ENCODE measurements around the gene SPAG9. TPM values are rescaled to one million over a fixed set of nuclear protein-coding genes. Genes with fewer than 3 reads are reported as not detected.

The SPAG9 gene
- total RNA-seq, 4 donors from 2014 or later: 117 to 240 (median 154) TPM

DNA sequence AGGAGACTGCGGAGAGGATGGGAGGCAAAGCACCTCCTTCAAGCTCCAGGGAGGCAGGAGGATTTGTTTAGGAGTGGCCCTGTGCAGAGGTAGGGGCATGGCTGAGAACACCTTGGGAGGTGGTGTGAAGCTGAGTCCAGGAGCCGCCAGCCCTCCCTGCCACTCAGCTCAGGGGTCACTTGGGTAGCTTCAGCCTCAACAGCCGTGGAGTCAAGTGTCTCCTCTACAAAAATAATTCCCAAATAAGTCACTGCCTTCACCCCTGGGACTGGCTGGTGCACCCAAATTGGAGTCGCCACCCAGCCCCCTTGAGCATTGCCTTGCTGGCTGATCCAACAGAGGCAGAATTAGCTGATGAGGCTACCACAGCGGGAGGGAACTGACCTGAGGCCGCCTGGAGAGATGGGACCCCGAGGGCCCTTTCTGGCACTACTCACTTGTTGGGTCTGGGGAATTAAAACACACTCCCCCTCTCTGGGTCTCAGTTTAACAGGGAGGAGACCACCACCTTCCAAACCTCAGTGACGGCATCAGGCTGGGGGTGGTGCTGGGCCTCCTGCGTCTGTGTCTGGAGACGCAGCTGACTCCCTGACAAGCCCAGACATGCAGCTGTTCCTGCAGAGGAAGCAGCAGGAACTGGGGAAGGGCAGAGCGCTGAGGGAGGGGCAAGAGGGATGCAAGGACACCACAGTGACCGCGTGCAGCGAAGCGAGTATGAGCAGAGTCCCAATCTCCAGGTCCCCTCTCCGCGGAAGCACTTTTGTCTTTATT, 166.7 kb downstream of the SPAG9 start:
- H3K36me3 ChIP-seq: no peaks in the 10 kb centered on the region
- H3K27ac ChIP-seq: peak overlapping the region; percentile 50 to 86 (median 64)
- intact Hi-C loops (cut with DNase I): loop anchor here (5.0 to 10.0 kb wide), 2 partner anchors 107 to 169 kb away; no protein-coding TSS in a partner anchor
- peak; percentile 67 for DNase-seq
- H3K9me3 ChIP-seq: no peaks in the 10 kb centered on the region
- peaks cover 22 to 54% of the 10 kb centered on the region in 2 donors for H3K4me1 ChIP-seq
- TF ChIP-seq, protein P1, sequence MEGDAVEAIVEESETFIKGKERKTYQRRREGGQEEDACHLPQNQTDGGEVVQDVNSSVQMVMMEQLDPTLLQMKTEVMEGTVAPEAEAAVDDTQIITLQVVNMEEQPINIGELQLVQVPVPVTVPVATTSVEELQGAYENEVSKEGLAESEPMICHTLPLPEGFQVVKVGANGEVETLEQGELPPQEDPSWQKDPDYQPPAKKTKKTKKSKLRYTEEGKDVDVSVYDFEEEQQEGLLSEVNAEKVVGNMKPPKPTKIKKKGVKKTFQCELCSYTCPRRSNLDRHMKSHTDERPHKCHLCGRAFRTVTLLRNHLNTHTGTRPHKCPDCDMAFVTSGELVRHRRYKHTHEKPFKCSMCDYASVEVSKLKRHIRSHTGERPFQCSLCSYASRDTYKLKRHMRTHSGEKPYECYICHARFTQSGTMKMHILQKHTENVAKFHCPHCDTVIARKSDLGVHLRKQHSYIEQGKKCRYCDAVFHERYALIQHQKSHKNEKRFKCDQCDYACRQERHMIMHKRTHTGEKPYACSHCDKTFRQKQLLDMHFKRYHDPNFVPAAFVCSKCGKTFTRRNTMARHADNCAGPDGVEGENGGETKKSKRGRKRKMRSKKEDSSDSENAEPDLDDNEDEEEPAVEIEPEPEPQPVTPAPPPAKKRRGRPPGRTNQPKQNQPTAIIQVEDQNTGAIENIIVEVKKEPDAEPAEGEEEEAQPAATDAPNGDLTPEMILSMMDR (IDR thresholded peaks at IDR 0.05): no peak
- TF ChIP-seq POLR2A (IDR thresholded peaks at IDR 0.05): peak in 1 of 2 donors; percentile 2
- H3K4me3 ChIP-seq (replicated peaks in 1 of 3): no peak overlapping the region
- no peaks in the 10 kb centered on the region for H3K27me3 ChIP-seq
- WGBS, 2 donors: 43 to 45% methylated on average over 16 to 17 of the region's 17 CpGs

- no peaks in the 10 kb centered on the region for H3K36me3 ChIP-seq
- intact Hi-C loops (cut with DNase I): loop anchor here (5.0 to 10.0 kb wide), 2 partner anchors 106 to 169 kb away; no protein-coding TSS in a partner anchor
- peaks cover 25 to 60% of the 10 kb centered on the region in 2 donors for H3K4me1 ChIP-seq
- no peak overlapping the region for H3K4me3 ChIP-seq (replicated peaks in 1 of 3)
- no peak for TF ChIP-seq POLR2A (IDR thresholded peaks at IDR 0.05)
- TF ChIP-seq, protein P1 (IDR thresholded peaks at IDR 0.05): no peak
- H3K27ac ChIP-seq: peak overlapping the region; percentile 50 to 86 (median 64)
- WGBS, 2 donors: 49 to 54% methylated on average over 5 of the region's 5 CpGs
- H3K27me3 ChIP-seq: no peaks in the 10 kb centered on the region
- DNase-seq: no peak
- no peaks in the 10 kb centered on the region for H3K9me3 ChIP-seq
These were observed 167.2 kb downstream of the SPAG9 start for GRCh38 chr17:50953518-50953830.

GRCh38 chr17:50952889-50953288, 167.8 kb downstream of the SPAG9 start:
- Histone ChIP-seq H3K9me3 (no peaks in the 10 kb centered on the region), H3K27me3 (no peaks in the 10 kb centered on the region), H3K36me3 (no peaks in the 10 kb centered on the region), H3K4me3 (replicated peaks in 1 of 3) (no peak overlapping the region), H3K27ac (no peak overlapping the region), H3K4me1 (peaks cover 31 to 66% of the 10 kb centered on the region in 2 donors)
- TF ChIP-seq, protein P1 (IDR thresholded peaks at IDR 0.05): no peak
- TF ChIP-seq POLR2A (IDR thresholded peaks at IDR 0.05): no peak
- WGBS, 2 donors: 78 to 86% methylated on average over 6 of the region's 6 CpGs
- DNase-seq: no peak
- intact Hi-C loops (cut with DNase I): loop anchor here (5.0 to 10.0 kb wide), 2 partner anchors 106 to 168 kb away; no protein-coding TSS in a partner anchor

- intact Hi-C loops (cut with DNase I): loop anchor here (5.0 to 10.0 kb wide), 2 partner anchors 105 to 167 kb away; no protein-coding TSS in a partner anchor
- H3K27me3 ChIP-seq: no peaks in the 10 kb centered on the region
- H3K36me3 ChIP-seq: no peaks in the 10 kb centered on the region
- DNase-seq: no peak
- 80 to 92% methylated on average over 2 to 5 of the region's 5 CpGs for WGBS, 2 donors
- no peak overlapping the region for H3K4me3 ChIP-seq (replicated peaks in 1 of 3)
- peak overlapping the region in 1 of 3 donors; percentile 95 for H3K27ac ChIP-seq
- TF ChIP-seq, protein P1 (IDR thresholded peaks at IDR 0.05): no peak
- TF ChIP-seq POLR2A (IDR thresholded peaks at IDR 0.05): no peak
- no peaks in the 10 kb centered on the region for H3K9me3 ChIP-seq
- peaks cover 31 to 64% of the 10 kb centered on the region in 2 donors for H3K4me1 ChIP-seq
These were observed 168.7 kb downstream of the SPAG9 start for GRCh38 chr17:50952013-50952412.
